Vagina (tissue), 2 donors: ENCODE data around the gene DIPK1B.

Experiments used
- POLR2A ChIP-seq, 2 donors: fragments of 450-650 bp; IDR thresholded peaks; one replicate each; pipeline ENCODE4 v1.6.1; 2017; ENCODE audit warnings: antibody characterized with exemption in 2 of 2, mild to moderate bottlenecking in 2 of 2, moderate library complexity in 2 of 2
- POLR2AphosphoS5 ChIP-seq, 2 donors: sonication (generic); formaldehyde crosslinking; IDR thresholded peaks; one replicate each; pipeline ENCODE4 v1.9.0; 2017; ENCODE audit warnings: antibody characterized with exemption in 2 of 2, mild to moderate bottlenecking in 2 of 2, low read depth in 1 of 2; ENCODE audit not compliant: insufficient read depth in 1 of 2
- TF ChIP-seq, protein P1 (sequence below), 3 experiments: fragments of 450-650 bp in 2 of 3; fragments of 200-600 bp in 1 of 3; sonication (generic) in 1 of 3; IDR thresholded peaks; one replicate each; pipeline ENCODE4 v1.5.1; 2017 to 2019; ENCODE audit warnings: antibody characterized with exemption in 3 of 3, mild to moderate bottlenecking in 2 of 3, moderate library complexity in 2 of 3

DNA sequence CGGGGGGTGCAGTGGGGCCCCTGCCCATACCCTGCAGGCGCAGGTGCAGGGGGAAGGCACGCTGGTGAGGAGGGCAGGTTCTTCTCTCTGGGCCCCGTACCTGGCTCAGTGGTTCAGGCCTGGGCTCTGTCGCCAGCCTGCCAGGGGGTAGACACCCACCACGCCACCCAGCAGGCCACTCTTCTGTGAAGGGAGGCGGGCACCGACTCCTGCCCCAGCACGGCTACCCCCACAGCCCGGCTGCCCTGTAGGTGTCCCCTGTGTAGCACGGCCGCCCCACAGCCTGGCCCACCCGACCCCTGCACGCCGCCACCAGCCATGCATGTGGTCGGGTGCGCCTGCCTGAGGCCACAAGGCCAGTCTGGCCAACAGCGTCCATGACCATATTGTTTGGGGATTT is 34.2 kb downstream of the DIPK1B start:
- TF ChIP-seq POLR2A (IDR thresholded peaks at IDR 0.05) (no peak), POLR2AphosphoS5 (IDR thresholded peaks at IDR 0.05; ENCODE audit: insufficient read depth in 1 of 2, low read depth in 1 of 2) (no peak)
- TF ChIP-seq, protein P1, sequence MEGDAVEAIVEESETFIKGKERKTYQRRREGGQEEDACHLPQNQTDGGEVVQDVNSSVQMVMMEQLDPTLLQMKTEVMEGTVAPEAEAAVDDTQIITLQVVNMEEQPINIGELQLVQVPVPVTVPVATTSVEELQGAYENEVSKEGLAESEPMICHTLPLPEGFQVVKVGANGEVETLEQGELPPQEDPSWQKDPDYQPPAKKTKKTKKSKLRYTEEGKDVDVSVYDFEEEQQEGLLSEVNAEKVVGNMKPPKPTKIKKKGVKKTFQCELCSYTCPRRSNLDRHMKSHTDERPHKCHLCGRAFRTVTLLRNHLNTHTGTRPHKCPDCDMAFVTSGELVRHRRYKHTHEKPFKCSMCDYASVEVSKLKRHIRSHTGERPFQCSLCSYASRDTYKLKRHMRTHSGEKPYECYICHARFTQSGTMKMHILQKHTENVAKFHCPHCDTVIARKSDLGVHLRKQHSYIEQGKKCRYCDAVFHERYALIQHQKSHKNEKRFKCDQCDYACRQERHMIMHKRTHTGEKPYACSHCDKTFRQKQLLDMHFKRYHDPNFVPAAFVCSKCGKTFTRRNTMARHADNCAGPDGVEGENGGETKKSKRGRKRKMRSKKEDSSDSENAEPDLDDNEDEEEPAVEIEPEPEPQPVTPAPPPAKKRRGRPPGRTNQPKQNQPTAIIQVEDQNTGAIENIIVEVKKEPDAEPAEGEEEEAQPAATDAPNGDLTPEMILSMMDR (IDR thresholded peaks at IDR 0.05), result no peak
